HUES6 (cell line): ENCODE data around the gene PAX8.

Experiments used
- H3K27ac ChIP-seq: 2 replicates; pipeline ENCODE4 v1.7.0; 2013; ENCODE audit warnings: low read depth, mild to moderate bottlenecking, low read length, inconsistent platforms
- H3K27me3 ChIP-seq: 2 replicates; pipeline ENCODE4 v1.6.1; 2013; ENCODE audit warnings: low read length; ENCODE audit not compliant: control insufficient read depth, insufficient read depth
- H3K36me3 ChIP-seq: 2 replicates; pipeline ENCODE4 v1.6.1; 2013; ENCODE audit warnings: low read length; ENCODE audit not compliant: control insufficient read depth, insufficient read depth
- H3K4me1 ChIP-seq: 2 replicates; pipeline ENCODE4 v1.6.1; 2013; ENCODE audit warnings: low read length; ENCODE audit not compliant: control insufficient read depth, insufficient read depth
- H3K4me3 ChIP-seq: 2 replicates; pipeline ENCODE4 v1.5.1; 2013; ENCODE audit warnings: low read depth, low read length
- H3K9ac ChIP-seq: one replicate; pipeline ENCODE4 v1.6.1; 2013; ENCODE audit warnings: mild to moderate bottlenecking, low read length
- H3K9me3 ChIP-seq: 2 replicates; pipeline ENCODE4 v1.6.1; 2013; ENCODE audit warnings: low read depth, low read length; ENCODE audit not compliant: control insufficient read depth, insufficient read depth

The PAX8 gene

DNA sequence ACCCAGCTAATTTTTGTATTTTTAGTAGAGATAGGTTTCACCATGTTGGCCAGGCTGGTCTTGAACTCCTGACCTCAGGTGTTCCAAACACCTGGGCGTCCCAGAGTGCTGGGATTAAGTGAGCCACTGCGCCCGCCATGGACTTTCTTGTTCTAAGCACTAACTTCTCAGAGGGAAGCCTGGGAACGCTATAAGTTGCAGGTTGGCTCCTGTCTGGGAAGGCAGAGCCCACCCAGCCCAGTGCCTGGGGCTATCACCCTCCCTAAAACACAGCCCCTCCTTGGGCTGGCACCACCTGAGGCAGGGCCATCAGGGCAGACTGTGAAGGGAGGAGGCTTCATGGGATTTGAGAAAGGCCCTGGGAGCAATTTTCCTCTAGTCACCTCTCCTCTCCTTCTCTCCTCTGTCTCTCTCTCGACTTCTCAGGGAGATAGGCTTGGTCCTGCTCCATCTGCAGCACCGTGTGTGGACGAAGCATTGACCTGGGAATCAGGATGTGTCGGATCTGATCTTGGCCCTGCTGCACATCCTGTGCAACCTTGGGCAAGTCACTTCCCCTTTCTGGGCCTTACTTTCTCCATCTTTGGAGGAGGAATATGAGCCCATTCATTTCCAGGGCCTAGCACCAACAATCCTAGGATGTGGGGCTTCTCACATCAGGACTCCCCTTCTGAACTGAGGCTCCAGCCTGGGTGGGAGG lies 94.0 kb downstream of the PAX8 start:
- Histone ChIP-seq H3K27me3 (no peaks in the 10 kb centered on the region), H3K4me3 (no peak overlapping the region), H3K9me3 (no peaks in the 10 kb centered on the region), H3K27ac (no peak overlapping the region), H3K9ac (no peak overlapping the region), H3K36me3 (no peaks in the 10 kb centered on the region), H3K4me1 (peaks cover 12% of the 10 kb centered on the region; the same call in 1 of the 2 replicates)

DNA sequence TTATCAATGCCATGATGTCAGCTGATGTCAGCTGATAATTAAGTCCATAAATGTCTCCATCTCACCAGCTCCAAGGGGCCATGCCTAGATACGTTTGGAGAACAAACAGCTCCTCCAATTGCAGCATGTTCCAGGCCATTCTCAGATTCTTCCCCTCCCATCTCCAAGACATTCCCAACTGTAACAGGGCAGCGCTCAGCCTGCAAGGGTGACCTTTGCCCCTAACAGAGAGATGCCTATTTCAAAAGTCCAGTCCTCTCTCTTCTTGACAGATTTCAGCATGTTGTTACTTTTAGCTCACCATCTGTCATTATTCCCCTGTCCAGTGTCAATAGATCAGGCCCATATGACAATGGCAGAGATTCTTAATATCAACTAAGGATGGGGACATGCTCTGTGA lies 95.0 kb downstream of the PAX8 start:
- Histone ChIP-seq H3K9ac (no peak overlapping the region), H3K27me3 (no peaks in the 10 kb centered on the region), H3K36me3 (no peaks in the 10 kb centered on the region), H3K4me1 (peaks cover 12% of the 10 kb centered on the region; the same call in 1 of the 2 replicates), H3K27ac (no peak overlapping the region), H3K9me3 (no peaks in the 10 kb centered on the region), H3K4me3 (no peak overlapping the region)

DNA sequence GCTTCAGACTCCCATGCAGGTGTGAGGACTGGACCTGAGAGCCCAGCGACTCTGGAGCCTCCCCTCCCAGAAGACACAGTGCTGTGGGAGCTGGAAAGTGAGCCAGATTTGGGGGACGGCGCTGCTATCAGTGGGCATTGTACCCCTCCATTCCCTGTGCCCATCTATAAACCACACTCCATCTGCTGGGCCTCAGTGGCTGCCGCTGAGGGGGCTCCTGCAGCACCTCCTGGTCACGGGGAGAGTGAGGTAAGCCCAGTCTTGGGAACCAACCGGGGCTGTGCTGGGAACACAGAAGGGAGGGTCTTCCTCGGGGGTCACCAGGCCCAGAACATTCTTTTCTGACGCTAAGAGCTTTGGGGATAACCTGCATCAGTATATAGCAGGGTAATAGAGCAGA lies 95.5 kb downstream of the PAX8 start:
- Histone ChIP-seq H3K4me1 (peaks cover 12% of the 10 kb centered on the region; the same call in 1 of the 2 replicates), H3K9me3 (no peaks in the 10 kb centered on the region), H3K27ac (no peak overlapping the region), H3K27me3 (no peaks in the 10 kb centered on the region), H3K4me3 (no peak overlapping the region), H3K9ac (no peak overlapping the region), H3K36me3 (no peaks in the 10 kb centered on the region)

DNA sequence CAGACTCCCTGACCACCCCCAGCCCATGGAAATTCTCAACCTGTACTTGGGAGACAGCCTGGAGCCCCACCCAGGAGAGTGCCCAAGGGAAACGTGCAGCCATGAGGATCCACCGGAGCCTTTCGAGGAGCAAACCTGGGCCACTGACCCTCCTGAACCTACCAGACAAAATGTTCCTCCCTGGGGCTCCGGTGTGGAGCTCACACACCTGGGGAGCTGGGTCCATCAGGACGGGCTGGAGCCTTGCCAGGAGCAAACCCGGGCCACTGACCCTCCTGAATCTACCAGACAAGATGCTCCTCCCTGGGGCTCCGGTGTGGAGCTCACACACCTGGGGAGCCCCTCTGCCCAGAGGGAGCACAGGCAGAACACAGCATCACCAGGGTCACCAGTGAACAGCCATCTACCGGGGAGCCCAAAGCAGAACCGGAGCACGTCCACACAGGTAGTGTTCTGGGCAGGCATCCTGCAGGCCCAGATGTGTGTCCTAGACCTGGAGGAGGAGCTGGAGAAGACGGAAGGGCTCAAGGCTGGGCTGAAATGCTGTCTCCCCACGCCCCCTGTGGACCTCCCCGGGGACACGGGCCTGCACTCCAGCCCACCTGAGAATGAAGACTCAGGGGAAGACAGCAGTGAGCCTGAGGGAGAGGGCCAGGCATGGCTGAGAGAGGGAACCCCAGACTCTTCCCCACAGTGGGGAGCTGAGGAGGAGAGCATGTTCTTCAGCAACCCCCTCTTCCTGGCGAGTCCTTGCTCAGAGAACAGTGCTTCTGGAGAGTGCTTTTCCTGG lies 96.1 kb downstream of the PAX8 start:
- H3K4me1 ChIP-seq: peaks cover 12% of the 10 kb centered on the region; the same call in 1 of the 2 replicates
- no peaks in the 10 kb centered on the region for H3K36me3 ChIP-seq
- no peak overlapping the region for H3K9ac ChIP-seq
- H3K27me3 ChIP-seq: no peaks in the 10 kb centered on the region
- H3K9me3 ChIP-seq: no peaks in the 10 kb centered on the region
- H3K27ac ChIP-seq: no peak overlapping the region
- H3K4me3 ChIP-seq: no peak overlapping the region

DNA sequence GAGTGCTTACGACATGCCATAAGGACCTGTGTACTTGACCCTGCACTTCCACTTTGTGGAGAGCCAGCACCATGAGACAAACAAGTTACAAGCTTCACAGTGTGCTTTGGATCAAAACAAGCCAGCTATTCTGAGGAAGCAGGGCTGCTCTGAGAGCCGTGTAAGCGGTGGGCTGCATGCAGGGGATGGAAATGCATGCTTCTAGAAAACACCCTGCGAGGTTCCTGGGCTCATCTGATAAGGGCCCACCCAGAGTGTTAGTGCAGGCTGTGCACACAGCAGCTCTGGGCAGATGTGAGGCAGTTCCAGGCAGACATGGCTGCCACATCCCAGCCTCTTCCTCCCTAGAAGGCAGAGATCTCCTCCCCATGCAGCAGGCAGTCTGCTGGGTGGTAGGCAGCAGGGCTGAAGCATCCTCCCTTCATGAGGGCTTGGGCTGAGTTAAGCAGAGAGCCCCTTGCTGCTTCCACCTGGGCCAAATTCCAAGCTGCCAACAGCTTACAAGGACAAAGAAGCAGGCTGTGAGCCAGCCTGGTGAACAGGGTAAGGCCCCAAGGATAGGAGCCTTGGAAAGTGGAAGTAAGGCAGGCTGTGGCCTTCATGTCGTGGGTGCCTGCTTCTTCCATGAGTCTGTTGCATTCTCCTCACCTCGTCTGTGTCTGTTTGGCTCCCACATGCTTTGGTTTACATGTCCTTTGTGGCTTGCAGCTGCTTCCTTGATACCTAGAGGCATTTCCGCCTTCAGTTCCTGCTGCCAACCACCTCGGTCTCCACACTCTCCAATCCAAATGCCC lies 97.3 kb downstream of the PAX8 start:
- Histone ChIP-seq H3K9me3 (no peaks in the 10 kb centered on the region), H3K9ac (no peak overlapping the region), H3K27me3 (no peaks in the 10 kb centered on the region), H3K4me3 (no peak overlapping the region), H3K4me1 (peaks cover 9% of the 10 kb centered on the region; the same call in 1 of the 2 replicates), H3K27ac (no peak overlapping the region), H3K36me3 (no peaks in the 10 kb centered on the region)

DNA sequence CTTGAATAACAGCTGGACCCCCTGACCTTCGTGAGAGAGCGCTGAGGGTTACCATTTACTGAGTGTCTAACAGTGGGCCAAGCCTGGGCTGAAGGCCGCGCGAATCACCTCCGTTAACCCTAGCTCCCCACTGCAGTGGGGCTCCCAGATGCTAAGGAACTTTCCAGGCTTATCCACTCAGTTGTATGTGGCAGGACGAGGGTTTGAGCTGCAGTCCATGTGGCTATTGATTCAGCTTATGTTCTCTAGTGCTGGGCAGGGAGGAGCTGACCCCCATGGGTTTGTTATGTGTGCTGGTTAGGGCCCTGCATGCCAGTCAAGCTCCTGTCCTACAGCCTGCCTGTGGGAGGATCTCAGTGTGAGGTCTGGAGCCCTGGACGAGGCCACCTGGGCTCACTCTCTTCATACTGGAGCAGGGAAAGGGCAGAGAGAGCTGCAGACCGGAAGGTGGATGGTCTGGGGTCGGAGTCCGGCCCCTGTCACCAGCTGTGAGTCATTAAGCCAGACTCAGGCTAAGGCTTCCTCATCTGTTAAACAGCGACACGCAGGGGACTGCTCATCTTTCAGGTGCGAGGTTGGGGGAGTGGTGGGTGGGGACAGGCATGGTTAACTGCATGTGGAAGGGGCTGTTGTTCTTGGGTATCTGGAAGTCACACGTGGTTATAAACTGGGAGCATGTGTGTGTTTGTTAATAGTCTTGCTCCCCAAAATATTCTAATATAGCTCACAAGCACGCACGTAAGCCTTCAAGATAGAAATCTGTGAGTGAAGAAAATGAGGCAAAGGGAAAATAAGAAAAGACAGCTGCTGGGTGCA lies 98.4 kb downstream of the PAX8 start:
- H3K27me3 ChIP-seq: no peaks in the 10 kb centered on the region
- H3K4me3 ChIP-seq: no peak overlapping the region
- no peaks in the 10 kb centered on the region for H3K36me3 ChIP-seq
- no peak overlapping the region for H3K27ac ChIP-seq
- H3K4me1 ChIP-seq: peaks cover 12% of the 10 kb centered on the region; the same call in 1 of the 2 replicates
- no peaks in the 10 kb centered on the region for H3K9me3 ChIP-seq
- no peak overlapping the region for H3K9ac ChIP-seq

DNA sequence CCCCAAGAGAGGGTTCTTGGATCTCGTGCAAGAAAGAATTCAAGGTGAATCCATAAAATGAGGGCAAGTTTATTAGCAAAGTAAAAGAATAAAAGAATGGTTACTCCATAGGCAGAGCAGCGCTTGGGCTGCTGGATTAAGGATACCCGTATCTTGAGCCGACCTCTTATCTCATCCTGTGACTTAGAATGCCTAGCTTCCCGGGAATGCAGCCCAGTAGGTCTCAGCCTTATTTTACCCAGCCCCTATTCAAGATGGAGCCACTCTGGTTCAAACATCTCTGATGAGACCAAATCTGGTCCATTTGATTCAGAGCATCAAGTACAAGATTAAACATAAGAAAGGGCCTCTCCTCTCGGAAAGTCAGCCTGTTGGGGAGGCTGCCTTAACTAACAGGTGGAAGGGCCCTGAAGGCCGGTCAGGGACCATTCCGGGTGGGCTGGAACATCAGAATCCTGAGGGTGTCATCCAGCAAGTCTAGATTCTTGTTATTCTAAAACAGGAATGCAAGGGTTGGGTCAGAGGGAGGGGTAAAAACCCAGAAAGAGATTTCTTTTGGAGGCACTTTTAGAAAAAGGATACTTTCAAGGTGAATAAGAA lies 99.2 kb downstream of the PAX8 start:
- no peaks in the 10 kb centered on the region for H3K36me3 ChIP-seq
- H3K9ac ChIP-seq: no peak overlapping the region
- peaks cover 20% of the 10 kb centered on the region; the same call in 1 of the 2 replicates for H3K4me1 ChIP-seq
- no peaks in the 10 kb centered on the region for H3K27me3 ChIP-seq
- H3K27ac ChIP-seq: no peak overlapping the region
- H3K9me3 ChIP-seq: no peaks in the 10 kb centered on the region
- no peak overlapping the region for H3K4me3 ChIP-seq

DNA sequence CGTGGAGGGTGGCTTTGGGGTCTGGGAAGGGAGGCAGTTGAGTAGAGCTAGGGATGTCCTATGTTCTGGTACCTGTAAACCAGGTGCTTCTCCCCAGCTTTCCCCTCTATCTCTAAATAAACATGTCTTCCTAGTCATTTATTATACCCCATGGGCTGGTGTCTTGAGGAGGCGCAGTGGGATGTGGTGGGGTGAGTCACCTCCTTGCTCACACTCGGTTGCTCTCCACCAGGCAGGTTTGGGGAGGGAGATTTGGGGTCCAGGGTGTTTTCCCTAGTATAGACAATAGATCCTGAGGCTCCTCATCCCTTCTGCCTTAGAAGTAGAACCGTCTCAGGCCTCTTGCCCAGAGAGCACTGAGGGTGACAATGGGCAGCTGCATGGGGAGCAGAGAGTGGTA lies 99.8 kb downstream of the PAX8 start:
- H3K36me3 ChIP-seq: no peaks in the 10 kb centered on the region
- H3K9ac ChIP-seq: no peak overlapping the region
- H3K27me3 ChIP-seq: no peaks in the 10 kb centered on the region
- H3K27ac ChIP-seq: no peak overlapping the region
- H3K4me1 ChIP-seq: peaks cover 26% of the 10 kb centered on the region; the same call in 1 of the 2 replicates
- no peaks in the 10 kb centered on the region for H3K9me3 ChIP-seq
- H3K4me3 ChIP-seq: no peak overlapping the region

DNA sequence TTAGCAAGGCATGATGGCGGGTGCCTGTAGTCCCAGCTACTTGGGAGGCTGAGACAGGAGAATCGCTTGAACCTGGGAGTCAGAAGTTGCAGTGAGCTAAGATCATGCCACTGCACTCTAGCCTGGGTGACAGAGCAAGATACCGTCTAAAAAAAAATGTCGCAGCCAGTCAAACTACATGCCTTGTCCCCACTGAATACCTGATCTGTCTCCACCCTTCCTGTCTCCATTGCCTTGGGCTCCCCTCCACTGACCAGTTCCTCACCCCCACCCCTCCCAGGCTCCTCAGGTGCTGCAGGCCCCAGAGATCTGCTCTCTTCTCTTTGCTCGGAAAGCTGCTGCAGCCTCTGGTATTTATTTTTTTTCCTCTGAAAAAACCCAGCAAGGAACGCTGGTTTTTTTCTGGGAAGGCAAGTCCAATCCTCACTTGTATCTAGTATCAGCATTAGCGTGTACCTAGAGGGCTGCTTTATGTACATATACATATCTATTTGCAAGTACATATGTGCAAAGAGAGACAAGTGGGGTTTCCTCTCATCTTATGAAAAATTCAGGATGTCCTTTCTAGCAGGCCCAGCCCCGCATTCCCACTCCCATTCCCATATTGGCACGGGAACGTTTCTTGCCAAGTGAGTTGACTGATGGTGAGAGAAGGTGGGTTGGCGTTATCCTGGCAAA lies 100.5 kb downstream of the PAX8 start:
- Histone ChIP-seq H3K9me3 (no peaks in the 10 kb centered on the region), H3K4me3 (no peak overlapping the region), H3K9ac (no peak overlapping the region), H3K27me3 (no peaks in the 10 kb centered on the region), H3K36me3 (no peaks in the 10 kb centered on the region), H3K27ac (no peak overlapping the region), H3K4me1 (peaks cover 33% of the 10 kb centered on the region; the same call in 1 of the 2 replicates)
